22Rv1 (cell line): ENCODE results near the gene KASH5.
A peak's percentile ranks its signal among the peaks of the same experiment; 100 is the strongest.

Source experiments
- H3K27ac ChIP-seq: fragments of 450-650 bp; 2 replicates; pipeline ENCODE4 v1.5.1; 2017
- ZFX ChIP-seq: fragments of 450-650 bp; IDR thresholded peaks from 2 replicates; pipeline ENCODE4 v1.6.1; 2017; ENCODE audit warnings: antibody characterized with exemption, borderline replicate concordance
- TF ChIP-seq, protein P1 (sequence below): fragments of 450-650 bp; IDR thresholded peaks from 2 replicates; pipeline ENCODE4 v1.5.1; 2017; ENCODE audit warnings: mild to moderate bottlenecking

The KASH5 gene

DNA sequence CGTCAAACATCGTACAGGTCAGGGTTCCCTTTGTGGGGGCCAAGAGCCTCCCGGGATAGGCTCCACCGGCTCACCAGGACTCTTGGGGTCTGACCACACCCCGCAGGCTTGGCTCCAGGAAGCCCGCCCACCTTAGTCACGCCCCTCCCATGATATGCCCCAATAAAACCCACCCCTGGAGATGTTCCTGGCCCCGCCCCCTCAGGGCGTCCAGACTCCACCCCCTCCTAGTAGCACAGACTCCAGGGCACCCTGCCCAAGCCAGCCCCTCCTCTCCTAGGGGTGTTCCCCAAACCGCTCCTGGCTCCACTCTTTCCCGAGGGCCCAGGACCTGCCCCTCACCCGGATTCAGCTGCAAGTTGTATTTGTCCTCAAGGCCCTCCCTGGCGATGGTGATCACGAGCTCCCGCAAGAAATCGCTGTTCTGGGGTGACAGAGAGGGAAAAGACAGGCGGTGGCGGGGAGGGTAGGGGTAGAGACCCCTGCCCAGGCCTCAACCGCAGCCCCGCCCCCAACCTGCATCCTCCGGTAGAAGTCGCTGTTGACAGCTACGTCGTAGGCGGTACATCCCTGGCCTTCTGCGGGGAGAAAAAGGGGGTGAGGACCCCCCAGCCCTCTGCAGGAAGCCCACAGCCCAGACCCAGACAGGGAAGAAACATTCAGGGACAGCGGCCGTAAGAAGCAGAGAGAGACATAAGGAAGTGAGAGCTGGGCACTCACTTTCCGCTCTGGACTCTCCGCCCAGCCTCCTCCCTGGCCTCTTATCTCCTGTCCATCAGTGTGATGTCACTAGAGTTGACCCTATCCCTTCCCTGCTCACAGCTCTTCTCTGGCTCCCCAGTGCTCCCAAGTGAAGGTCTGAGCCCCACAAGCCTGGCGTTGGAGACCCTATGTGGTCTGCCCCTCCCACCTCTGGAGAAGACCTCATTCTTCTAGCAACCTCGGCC is 59.7 kb downstream of the KASH5 start:
- no peak for TF ChIP-seq ZFX
- TF ChIP-seq, protein P1, sequence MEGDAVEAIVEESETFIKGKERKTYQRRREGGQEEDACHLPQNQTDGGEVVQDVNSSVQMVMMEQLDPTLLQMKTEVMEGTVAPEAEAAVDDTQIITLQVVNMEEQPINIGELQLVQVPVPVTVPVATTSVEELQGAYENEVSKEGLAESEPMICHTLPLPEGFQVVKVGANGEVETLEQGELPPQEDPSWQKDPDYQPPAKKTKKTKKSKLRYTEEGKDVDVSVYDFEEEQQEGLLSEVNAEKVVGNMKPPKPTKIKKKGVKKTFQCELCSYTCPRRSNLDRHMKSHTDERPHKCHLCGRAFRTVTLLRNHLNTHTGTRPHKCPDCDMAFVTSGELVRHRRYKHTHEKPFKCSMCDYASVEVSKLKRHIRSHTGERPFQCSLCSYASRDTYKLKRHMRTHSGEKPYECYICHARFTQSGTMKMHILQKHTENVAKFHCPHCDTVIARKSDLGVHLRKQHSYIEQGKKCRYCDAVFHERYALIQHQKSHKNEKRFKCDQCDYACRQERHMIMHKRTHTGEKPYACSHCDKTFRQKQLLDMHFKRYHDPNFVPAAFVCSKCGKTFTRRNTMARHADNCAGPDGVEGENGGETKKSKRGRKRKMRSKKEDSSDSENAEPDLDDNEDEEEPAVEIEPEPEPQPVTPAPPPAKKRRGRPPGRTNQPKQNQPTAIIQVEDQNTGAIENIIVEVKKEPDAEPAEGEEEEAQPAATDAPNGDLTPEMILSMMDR, result no peak
- H3K27ac ChIP-seq, result no peak overlapping the region

- H3K27ac ChIP-seq, result no peak overlapping the region
- TF ChIP-seq, protein P1, result no peak
- no peak for TF ChIP-seq ZFX
Observed at GRCh38 chr19:49448432-49448786, 60.4 kb downstream of the KASH5 start.

- H3K27ac ChIP-seq, result peak overlapping the region; percentile 91
- no peak for TF ChIP-seq ZFX
Observed at GRCh38 chr19:49450405-49450804, 62.4 kb downstream of the KASH5 start.

GRCh38 chr19:49451430-49452181 is 63.6 kb downstream of the KASH5 start, which contains the start of gene PIH1D1:
PIH1D1 (minus strand) TSS chr19:49451814; CDS start chr19:49451574, 240 bp downstream.
- TF ChIP-seq, protein P1, result no peak
- H3K27ac ChIP-seq, result peak within 1 kb of the TSS; percentile 91

GRCh38 chr19:49453013-49453756 is 65.1 kb downstream of the KASH5 start, which contains the start of gene ALDH16A1:
ALDH16A1 (plus strand) TSS chr19:49453225; CDS start chr19:49453332, 107 bp downstream.
- TF ChIP-seq, protein P1, result no peak
- no peak for TF ChIP-seq ZFX
- H3K27ac ChIP-seq, result peak within 1 kb of the TSS; percentile 91

- no peak for TF ChIP-seq ZFX
- TF ChIP-seq, protein P1, result no peak
- H3K27ac ChIP-seq, result peak overlapping the region; percentile 91
Observed at GRCh38 chr19:49453757-49454240, 65.8 kb downstream of the KASH5 start.

DNA sequence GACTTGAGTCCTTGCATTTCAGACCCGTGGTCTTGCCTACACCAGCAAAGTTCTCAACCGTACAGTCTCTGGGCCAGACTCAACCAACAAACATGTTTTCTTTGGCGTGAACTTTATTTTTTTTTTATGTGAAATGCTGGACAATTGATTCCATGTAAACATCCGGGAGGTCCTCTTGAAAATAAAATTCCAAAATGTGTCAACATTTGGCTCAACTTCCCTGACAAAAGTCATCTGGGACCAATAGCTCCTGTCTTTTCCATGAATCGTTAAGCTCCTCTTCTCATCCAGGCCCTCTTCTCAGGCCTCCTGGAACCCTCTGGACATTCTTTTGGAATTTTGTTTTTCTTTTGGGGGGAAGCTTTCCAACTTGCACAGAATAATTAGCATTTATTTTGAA is 67.7 kb downstream of the KASH5 start:
- no peak overlapping the region for H3K27ac ChIP-seq
- no peak for TF ChIP-seq ZFX
- TF ChIP-seq, protein P1, result no peak
